Upper lobe of right lung (tissue), 1 donor: ENCODE data around the gene TNS1. TPM values are rescaled to one million over a fixed set of nuclear protein-coding genes. Genes with fewer than 3 reads are reported as not detected.
A peak's percentile ranks its signal among the peaks of the same experiment; 100 is the strongest.

Experiments
- ATAC-seq: fragments of 200-7000 bp; cut with Tn5 transposase; one replicate; pipeline ENCODE4 v1.9.1; 2020; ENCODE audit warnings: mild to moderate bottlenecking, moderate library complexity
- DNase-seq: peaks from one replicate; pipeline ENCODE4 v3.0.0-alpha.2; 2020
- H3K27ac ChIP-seq: fragments of 200-600 bp; one replicate; pipeline ENCODE4 v1.8.0; 2022
- H3K27me3 ChIP-seq: fragments of 200-600 bp; one replicate; pipeline ENCODE4 v1.8.0; 2022; ENCODE audit warnings: mild to moderate bottlenecking
- H3K36me3 ChIP-seq: fragments of 200-600 bp; one replicate; pipeline ENCODE4 v1.8.0; 2022
- H3K4me1 ChIP-seq: fragments of 200-600 bp; one replicate; pipeline ENCODE4 v1.8.0; 2022
- H3K4me3 ChIP-seq: fragments of 200-600 bp; one replicate; pipeline ENCODE4 v1.8.0; 2022; ENCODE audit warnings: mild to moderate bottlenecking
- H3K9me3 ChIP-seq: fragments of 200-600 bp; one replicate; pipeline ENCODE4 v1.8.0; 2022
- intact Hi-C: fragments of 100-400 bp; cut with DNase I; formaldehyde crosslinking; loops from one replicate; pipeline ENCODE4 v1.11.0; 2022
- total RNA-seq: library from RNA; stranded (reverse); fragmentation: NEBNext Ultra II Directional; extraction: Animal tissue kit (Norgen Biotek cat#: 25700); gene quantifications from one replicate; pipeline ENCODE4 v1.2.1, GENCODE V29; 2021
- TF ChIP-seq, protein P1 (sequence below): fragments of 200-600 bp; IDR thresholded peaks from one replicate; pipeline ENCODE4 v1.8.0; 2022; ENCODE audit warnings: antibody characterized with exemption
- donor health status: DM: no; HTN: yes; CAD: no; lungs with severe emphysema.

TNS1 gene
- total RNA-seq, 1 donor from 2014 or later, result 669 TPM

DNA sequence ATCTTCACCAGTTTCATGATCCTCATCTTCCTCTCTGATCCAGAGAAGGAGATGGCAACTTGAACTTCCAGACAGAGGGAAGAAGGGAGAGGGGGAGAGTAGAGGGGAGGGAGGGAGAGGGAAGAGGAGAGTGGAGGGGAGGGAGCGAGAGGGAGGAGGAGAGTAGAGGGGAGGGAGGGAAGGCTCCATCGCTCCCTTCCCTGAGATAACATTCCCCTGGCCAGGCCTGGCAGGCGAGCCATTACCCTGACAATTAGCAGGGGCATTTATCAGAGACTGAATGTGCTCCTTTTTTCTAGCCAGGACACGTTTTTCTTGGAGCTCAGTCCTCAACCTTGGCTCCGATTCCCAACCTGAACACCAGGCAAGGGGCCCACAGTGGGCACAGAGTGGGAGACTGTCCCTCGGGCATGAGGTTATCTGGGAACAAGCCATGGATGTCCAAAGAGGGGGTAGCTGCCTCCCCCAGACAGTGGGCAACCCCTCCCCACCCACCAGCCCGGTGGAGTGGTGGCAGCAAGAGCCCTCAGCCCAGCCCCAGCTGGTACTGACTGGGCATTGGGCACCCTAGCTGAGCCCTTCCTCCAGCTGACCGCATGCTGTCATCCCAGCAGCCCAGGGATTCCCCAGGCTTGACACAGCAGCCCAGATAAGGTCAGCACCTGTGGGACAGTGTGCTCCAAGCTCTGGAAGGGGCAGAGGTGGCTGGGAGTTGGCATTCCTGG lies 81.8 kb downstream of the TNS1 start:
- H3K9me3 ChIP-seq, result no peaks in the 10 kb centered on the region
- H3K4me1 ChIP-seq, result peaks cover 97% of the 10 kb centered on the region
- ATAC-seq (peak; percentile 28), DNase-seq (no peak)
- peak overlapping the region; percentile 80 for H3K27ac ChIP-seq
- H3K36me3 ChIP-seq, result peaks cover 18% of the 10 kb centered on the region
- intact Hi-C loops, result no loop called here
- TF ChIP-seq, protein P1, sequence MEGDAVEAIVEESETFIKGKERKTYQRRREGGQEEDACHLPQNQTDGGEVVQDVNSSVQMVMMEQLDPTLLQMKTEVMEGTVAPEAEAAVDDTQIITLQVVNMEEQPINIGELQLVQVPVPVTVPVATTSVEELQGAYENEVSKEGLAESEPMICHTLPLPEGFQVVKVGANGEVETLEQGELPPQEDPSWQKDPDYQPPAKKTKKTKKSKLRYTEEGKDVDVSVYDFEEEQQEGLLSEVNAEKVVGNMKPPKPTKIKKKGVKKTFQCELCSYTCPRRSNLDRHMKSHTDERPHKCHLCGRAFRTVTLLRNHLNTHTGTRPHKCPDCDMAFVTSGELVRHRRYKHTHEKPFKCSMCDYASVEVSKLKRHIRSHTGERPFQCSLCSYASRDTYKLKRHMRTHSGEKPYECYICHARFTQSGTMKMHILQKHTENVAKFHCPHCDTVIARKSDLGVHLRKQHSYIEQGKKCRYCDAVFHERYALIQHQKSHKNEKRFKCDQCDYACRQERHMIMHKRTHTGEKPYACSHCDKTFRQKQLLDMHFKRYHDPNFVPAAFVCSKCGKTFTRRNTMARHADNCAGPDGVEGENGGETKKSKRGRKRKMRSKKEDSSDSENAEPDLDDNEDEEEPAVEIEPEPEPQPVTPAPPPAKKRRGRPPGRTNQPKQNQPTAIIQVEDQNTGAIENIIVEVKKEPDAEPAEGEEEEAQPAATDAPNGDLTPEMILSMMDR, result no peak
- no peaks in the 10 kb centered on the region for H3K27me3 ChIP-seq
- no peak overlapping the region for H3K4me3 ChIP-seq

DNA sequence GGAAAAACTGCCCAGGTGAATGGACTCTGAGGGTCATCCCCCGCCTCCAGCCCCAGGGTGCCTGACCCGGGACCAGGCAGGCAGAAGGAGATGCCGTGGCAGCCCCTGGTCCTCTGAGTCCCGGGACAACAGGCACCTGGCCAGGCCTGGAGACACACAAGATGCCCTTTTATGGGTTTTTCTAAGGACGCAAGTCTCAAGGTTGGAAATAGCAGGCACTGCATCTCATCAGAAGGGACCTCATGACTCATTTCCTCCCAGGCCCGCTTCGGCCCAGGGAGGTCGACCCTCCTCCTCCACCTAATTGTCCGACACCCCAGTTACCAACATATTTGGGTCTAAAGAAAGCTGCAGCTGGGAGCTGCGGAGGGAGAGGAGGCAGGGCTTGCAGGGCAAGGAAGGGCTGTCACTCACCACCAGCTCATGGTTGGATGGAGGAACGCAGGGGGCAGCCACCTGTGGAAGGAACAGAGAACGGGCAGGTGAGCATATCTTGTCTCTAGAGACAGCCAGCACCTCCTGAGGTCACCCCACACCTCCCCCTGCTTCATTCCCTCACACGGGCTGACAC lies 82.9 kb downstream of the TNS1 start:
- Histone ChIP-seq H3K9me3 (no peaks in the 10 kb centered on the region), H3K27me3 (no peaks in the 10 kb centered on the region), H3K27ac (peak overlapping the region; percentile 80), H3K4me3 (no peak overlapping the region), H3K4me1 (peaks cover 98% of the 10 kb centered on the region), H3K36me3 (peaks cover 26% of the 10 kb centered on the region)
- intact Hi-C loops, result no loop called here
- TF ChIP-seq, protein P1, result no peak
- DNase-seq (no peak), ATAC-seq (no peak)

DNA sequence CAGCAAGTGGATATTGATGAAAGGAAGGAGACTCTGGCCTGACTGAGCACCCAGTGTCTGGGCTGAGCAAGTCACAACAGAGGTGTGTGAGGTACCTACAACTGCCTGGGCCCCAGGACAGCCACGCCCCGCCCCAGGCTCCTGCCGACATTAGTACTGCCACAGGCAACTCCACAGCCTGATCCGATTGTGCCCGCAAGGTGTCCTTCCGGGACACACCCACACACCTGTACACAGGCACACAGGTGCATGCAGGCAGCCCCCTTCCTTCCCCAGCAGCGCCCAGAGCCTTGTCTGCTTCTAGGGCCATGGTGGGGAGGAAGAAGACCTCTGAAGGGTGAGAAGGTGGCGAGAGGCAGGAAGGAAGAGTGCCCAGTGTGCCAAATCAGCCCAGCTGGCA lies 83.6 kb downstream of the TNS1 start:
- TF ChIP-seq, protein P1, result no peak
- no peak overlapping the region for H3K4me3 ChIP-seq
- H3K36me3 ChIP-seq, result peaks cover 33% of the 10 kb centered on the region
- H3K9me3 ChIP-seq, result no peaks in the 10 kb centered on the region
- intact Hi-C loops, result no loop called here
- ATAC-seq, result peak; percentile 2
- DNase-seq, result no peak
- H3K27me3 ChIP-seq, result no peaks in the 10 kb centered on the region
- peak overlapping the region; percentile 80 for H3K27ac ChIP-seq
- peaks cover 98% of the 10 kb centered on the region for H3K4me1 ChIP-seq

DNA sequence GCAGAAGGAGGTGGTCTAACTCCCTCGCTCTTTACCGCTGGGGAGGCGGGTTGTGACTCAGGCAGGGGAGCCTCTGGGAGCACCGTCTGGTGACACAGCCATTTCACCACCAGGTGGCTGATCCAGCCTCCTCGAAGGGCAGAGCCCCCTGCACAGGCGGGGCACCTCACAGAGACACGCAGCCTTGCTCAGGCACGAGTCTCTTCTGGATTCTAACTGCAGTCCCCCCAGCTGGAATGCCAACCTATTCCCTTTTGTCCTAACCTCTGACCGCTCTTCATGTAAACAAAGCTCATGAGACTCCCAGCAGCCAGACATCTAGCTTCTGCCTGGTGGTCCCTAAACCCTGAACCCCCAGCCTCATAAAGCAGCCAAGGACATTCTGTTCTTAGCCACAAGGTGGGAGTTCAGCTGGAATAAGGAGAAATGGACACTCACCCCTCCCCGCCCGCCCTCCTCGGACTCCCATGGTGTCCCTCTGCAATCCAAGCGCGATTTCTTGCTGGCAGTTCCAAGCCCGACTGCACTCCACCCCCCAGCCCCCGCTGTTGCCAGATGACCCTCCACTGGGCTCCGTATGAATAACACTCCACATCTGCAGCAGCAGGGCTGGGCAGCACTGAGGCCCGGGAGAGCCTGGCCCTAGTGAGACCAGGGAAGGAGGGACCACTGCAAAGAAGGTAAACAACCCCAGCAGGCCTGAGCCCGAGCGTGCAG lies 84.3 kb downstream of the TNS1 start:
- Histone ChIP-seq H3K36me3 (peaks cover 34% of the 10 kb centered on the region), H3K27ac (peak overlapping the region; percentile 80), H3K4me1 (peaks cover 100% of the 10 kb centered on the region), H3K9me3 (no peaks in the 10 kb centered on the region), H3K4me3 (no peak overlapping the region), H3K27me3 (no peaks in the 10 kb centered on the region)
- peak; percentile 6 for ATAC-seq
- TF ChIP-seq, protein P1, result peak; percentile 30
- intact Hi-C loops, result no loop called here
- no peak for DNase-seq

DNA sequence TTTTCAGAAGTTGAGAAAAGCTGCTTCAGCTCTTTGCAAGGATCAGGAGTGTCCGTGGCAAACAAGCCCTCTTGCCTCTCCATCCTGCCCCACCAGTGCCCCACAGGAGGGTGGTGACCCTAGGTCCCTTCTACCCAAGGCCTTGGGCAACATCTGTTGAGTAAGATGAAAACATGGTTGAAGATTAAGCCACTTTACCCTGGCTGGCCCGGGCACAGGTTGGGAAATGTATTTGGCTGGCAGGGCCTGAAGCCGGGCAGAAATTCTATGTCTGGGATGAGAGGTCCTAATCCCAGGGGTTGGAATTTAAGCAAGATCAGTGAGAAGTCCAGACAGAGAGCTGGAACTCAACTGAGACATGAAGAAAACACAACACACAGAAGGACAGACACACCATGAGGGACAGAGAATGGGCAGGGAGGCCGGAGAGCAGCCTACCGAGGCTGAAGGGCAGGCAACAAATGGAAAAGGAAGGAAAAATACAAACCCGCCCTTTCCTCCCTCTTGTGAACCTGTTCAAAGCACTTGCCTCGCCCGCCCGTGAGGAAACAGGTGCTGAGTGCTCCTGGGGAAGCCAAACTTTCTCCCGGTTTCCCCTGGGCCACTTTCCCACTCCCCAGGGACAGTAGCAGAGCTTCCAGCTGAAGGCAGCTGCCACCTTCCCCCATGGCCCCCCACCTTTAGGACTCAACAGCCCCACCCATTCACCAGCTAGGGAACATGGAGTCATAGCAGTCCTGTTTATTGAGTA lies 86.1 kb downstream of the TNS1 start:
- no peaks in the 10 kb centered on the region for H3K9me3 ChIP-seq
- H3K27ac ChIP-seq, result peak overlapping the region; percentile 80
- H3K4me1 ChIP-seq, result peaks cover 100% of the 10 kb centered on the region
- intact Hi-C loops, result no loop called here
- no peaks in the 10 kb centered on the region for H3K27me3 ChIP-seq
- H3K4me3 ChIP-seq, result no peak overlapping the region
- ATAC-seq (peak; percentile 53), DNase-seq (peak; percentile 84)
- peaks cover 34% of the 10 kb centered on the region for H3K36me3 ChIP-seq
- TF ChIP-seq, protein P1, result no peak
